Body of pancreas (tissue), 4 donors: ENCODE data around the gene YY1. TPM values are rescaled to one million over a fixed set of nuclear protein-coding genes. Genes with fewer than 3 reads are reported as not detected.

Experiments
- ATAC-seq: fragments of 150-250 bp; one replicate; pipeline ENCODE4 v1.9.1; 2016
- DNase-seq, 4 donors: peaks; one replicate each; pipeline ENCODE4 v3.0.0-alpha.2; 2019
- H3K27ac ChIP-seq, 4 donors: fragments of 200-600 bp; sonication (generic); 1 replicate in 3 of 4; 2 replicates in 1 of 4; pipeline versions ENCODE4 v1.5.1 to v1.6.1; 2016 to 2019; ENCODE audit warnings: mild to moderate bottlenecking in 1 of 4, mixed read lengths in 1 of 4, moderate library complexity in 1 of 4
- H3K27me3 ChIP-seq, 2 donors: fragments of 200-600 bp; sonication (generic); one replicate each; pipeline ENCODE4 v1.6.0; 2016; ENCODE audit warnings: mild to moderate bottlenecking in 1 of 2
- H3K36me3 ChIP-seq, 2 donors: fragments of 200-600 bp; sonication (generic); replicated peaks in 1 of 2; 2 replicates each; pipeline ENCODE4 v1.5.1; 2016; ENCODE audit warnings: low read depth in 2 of 2; ENCODE audit not compliant: insufficient read depth in 1 of 2
- H3K4me1 ChIP-seq: fragments of 200-600 bp; sonication (generic); one replicate; pipeline ENCODE4 v1.6.0; 2016
- H3K4me3 ChIP-seq, 2 donors: fragments of 200-600 bp; sonication (generic); 1 replicate in 1 of 2; 2 replicates in 1 of 2; pipeline ENCODE4 v1.5.1; 2016 to 2019
- H3K9me3 ChIP-seq, 3 donors: fragments of 200-600 bp; sonication (generic); 1 replicate in 2 of 3; 2 replicates in 1 of 3; pipeline ENCODE4 v1.5.1; 2016
- POLR2A ChIP-seq, 3 donors: fragments of 450-650 bp; IDR thresholded peaks; one replicate each; pipeline ENCODE4 v1.6.1; 2016; ENCODE audit warnings: antibody characterized with exemption in 3 of 3, mild to moderate bottlenecking in 2 of 3
- WGBS, 2 donors: methylation state at CpG; one replicate each; pipeline ENCODE4 v1.1.5; 2017; 5-methylcytosine and 5-hydroxymethylcytosine counted together
- intact Hi-C: fragments of 100-400 bp; cut with DNase I; formaldehyde crosslinking; loops from one replicate; pipeline ENCODE4 v1.15.1; 2023
- total RNA-seq, 2 donors: library from RNA; depleted of rRNA; stranded (reverse); fragments of >200 nt; gene quantifications; one replicate each; pipeline ENCODE4 v1.1.0, GENCODE V29; 2016
- TF ChIP-seq, protein P1 (sequence below), 7 experiments: fragments of 450-650 bp in 4 of 7; fragments of 200-600 bp in 3 of 7; sonication (generic) in 3 of 7; IDR thresholded peaks; one replicate each; pipeline ENCODE4 v1.5.1; 2016 to 2019; ENCODE audit warnings: antibody characterized with exemption in 7 of 7

Gene YY1
- total RNA-seq, 2 donors from 2014 or later, result 27.0 to 30.3 TPM

DNA sequence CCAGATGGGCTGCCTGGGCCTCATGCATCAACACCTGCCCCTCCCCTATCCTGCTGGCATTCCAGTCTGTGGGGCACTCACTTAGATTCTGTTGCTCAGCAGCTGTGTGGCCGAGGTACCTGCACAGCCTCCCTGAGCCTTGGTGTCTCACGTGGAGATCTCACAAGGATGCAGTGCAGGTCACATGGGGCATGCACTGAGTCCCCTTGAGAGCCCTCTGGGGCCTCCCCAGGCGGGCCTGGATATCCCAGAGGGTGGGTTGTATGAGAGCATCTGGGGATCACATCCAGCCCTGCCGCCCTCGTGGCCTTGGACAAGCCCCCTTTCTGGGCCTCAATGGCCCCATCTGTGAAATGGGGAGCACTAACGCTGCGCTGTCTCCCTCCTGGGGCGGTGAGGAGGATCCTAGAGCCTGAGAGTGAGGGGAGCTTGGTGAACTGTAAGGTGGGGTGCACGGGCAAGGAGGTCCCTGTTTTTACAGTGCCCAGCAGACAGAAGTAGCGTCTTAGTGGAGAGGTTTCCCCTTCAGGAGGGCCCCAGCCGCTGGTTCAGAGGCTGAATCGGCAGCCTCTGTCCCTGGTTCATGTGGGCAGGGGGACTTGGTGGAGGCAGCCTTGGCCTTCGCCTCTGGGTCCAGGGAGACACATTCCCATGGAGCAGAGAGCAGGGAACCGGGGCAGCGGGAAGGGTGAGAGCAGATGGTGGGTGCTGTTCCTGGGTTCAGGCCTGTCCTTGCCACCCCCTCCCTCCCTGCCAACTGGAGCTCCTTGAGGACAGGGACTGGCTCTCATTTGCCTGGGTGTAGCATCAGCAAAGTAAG is 83.4 kb downstream of the YY1 start:
- no peaks in the 10 kb centered on the region for H3K36me3 ChIP-seq
- DNase-seq (peak in 1 of 4 donors; percentile 28), ATAC-seq (no peak)
- H3K4me1 ChIP-seq, result peaks cover 12% of the 10 kb centered on the region
- WGBS, 2 donors, result 85 to 86% methylated on average over 5 to 15 of the region's 15 CpGs
- intact Hi-C loops, result no loop called here
- no peaks in the 10 kb centered on the region for H3K27me3 ChIP-seq
- no peaks in the 10 kb centered on the region for H3K9me3 ChIP-seq
- no peak overlapping the region for H3K4me3 ChIP-seq
- no peak overlapping the region for H3K27ac ChIP-seq
- TF ChIP-seq, protein P1, sequence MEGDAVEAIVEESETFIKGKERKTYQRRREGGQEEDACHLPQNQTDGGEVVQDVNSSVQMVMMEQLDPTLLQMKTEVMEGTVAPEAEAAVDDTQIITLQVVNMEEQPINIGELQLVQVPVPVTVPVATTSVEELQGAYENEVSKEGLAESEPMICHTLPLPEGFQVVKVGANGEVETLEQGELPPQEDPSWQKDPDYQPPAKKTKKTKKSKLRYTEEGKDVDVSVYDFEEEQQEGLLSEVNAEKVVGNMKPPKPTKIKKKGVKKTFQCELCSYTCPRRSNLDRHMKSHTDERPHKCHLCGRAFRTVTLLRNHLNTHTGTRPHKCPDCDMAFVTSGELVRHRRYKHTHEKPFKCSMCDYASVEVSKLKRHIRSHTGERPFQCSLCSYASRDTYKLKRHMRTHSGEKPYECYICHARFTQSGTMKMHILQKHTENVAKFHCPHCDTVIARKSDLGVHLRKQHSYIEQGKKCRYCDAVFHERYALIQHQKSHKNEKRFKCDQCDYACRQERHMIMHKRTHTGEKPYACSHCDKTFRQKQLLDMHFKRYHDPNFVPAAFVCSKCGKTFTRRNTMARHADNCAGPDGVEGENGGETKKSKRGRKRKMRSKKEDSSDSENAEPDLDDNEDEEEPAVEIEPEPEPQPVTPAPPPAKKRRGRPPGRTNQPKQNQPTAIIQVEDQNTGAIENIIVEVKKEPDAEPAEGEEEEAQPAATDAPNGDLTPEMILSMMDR (IDR thresholded peaks at IDR 0.05), result no peak
- TF ChIP-seq POLR2A (IDR thresholded peaks at IDR 0.05), result no peak

DNA sequence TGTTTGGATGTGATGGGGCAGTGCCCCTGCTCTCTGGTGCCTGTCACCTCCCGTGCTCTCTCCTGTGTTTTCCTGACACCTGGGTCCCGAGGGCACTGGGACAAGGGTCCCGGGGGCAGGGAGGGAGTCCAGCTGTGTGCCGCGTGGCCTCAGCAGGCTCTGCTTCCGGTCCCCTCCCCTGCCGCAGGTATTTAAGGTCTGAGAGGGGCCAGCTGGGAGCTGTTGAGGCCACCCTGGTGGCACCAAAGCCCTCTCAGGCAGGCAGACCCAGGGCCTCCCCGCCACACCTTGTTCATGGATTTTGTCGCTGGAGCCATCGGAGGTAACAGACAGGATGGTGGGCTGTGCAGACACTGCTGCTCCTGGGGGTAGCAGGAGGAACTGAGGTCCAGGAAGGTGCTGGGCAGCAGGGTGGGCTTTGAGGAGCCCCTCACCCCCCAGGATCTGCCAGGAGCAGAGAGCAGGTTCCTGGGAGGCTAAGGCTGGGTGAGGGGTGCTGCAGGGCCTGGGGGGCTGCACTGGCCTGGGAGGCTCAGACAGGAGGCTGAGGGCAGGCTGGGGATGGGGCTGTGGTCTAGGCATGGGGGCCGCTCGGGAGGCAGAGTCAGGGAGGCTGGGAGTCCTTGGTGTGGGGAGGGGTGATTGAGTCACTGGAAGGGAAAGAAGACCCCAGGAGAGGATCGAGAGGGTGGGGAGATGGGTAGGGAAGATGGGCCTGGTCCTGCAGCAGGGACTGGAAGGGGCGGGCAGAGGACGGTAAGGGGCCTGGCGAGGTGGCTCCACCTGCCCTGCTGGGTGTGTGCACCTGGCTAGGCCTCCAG is 84.4 kb downstream of the YY1 start, which contains the start of gene SLC25A47:
SLC25A47 (plus strand) TSS at position 219 of the 821 bp plus-strand sequence; CDS start at position 295, 76 bp downstream.
- no peak for DNase-seq
- Histone ChIP-seq H3K36me3 (no peaks in the 10 kb centered on the region), H3K27ac (no peak within 1 kb of the TSS), H3K9me3 (no peaks in the 10 kb centered on the region), H3K4me1 (peaks cover 6% of the 10 kb centered on the region), H3K4me3 (no peak within 1 kb of the TSS), H3K27me3 (no peaks in the 10 kb centered on the region)
- no peak for TF ChIP-seq POLR2A (IDR thresholded peaks at IDR 0.05)
- TF ChIP-seq, protein P1 (IDR thresholded peaks at IDR 0.05), result no peak
- 88% methylated on average over 7 to 12 of the region's 16 CpGs for WGBS, 2 donors
- ATAC-seq, result no peak
- intact Hi-C loops, result no loop called here

DNA sequence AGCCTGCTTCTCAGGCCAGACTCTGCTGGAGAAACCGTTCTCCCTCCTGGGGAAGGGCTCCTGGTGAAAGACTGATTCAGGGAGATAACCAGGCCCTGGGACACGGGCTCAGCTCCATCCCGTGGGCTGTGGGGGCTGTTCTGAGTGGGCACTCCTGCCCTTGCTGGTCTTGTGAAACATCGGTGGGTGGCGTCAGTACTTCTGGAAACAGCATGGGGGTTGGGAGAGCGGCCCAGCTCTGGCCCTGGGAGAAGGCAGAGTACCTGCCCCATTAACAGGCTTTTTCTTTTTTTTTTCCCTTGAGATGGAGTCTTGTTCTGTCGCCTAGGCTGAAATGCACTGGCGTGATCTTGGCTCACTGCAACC is 85.0 kb downstream of the YY1 start:
- ATAC-seq, result no peak

DNA sequence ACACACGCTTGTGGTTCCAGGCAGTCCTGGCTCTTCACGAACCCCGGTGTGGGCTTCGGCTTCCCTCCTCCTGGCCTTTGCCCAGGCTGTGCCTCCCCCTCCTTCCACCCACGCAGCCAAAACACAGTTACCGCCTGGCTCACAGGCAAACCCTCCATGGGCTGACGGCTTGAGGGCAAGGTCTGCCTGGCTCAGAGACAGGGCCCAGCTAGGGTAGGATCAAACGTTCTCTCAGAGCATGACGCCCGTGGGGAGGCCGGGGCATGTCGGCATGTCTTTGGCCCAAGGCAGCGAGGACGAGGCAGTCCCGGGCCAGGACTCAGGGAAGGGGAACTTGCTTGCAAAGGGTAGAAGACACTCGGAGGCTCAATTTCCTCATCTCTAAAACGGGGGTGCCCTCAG is 86.3 kb downstream of the YY1 start:
- Histone ChIP-seq H3K27me3 (no peaks in the 10 kb centered on the region), H3K36me3 (no peaks in the 10 kb centered on the region), H3K4me3 (no peak overlapping the region), H3K9me3 (no peaks in the 10 kb centered on the region), H3K27ac (no peak overlapping the region), H3K4me1 (peaks cover 12% of the 10 kb centered on the region)
- ATAC-seq (no peak), DNase-seq (peak in 1 of 4 donors; percentile 48)
- intact Hi-C loops, result no loop called here
- 68 to 86% methylated on average over 15 to 17 of the region's 17 CpGs for WGBS, 2 donors
- TF ChIP-seq, protein P1 (IDR thresholded peaks at IDR 0.05), result no peak
- TF ChIP-seq POLR2A (IDR thresholded peaks at IDR 0.05), result no peak

More for the DNA sequence above, 85.0 kb downstream of the YY1 start:
- no peaks in the 10 kb centered on the region for H3K27me3 ChIP-seq
- intact Hi-C loops, result no loop called here
- H3K4me3 ChIP-seq, result no peak overlapping the region
- H3K27ac ChIP-seq, result no peak overlapping the region
- TF ChIP-seq, protein P1 (IDR thresholded peaks at IDR 0.05), result no peak
- TF ChIP-seq POLR2A (IDR thresholded peaks at IDR 0.05), result no peak
- DNase-seq, result no peak
- WGBS, 2 donors, result 80 to 84% methylated on average over 2 to 8 of the region's 8 CpGs
- H3K9me3 ChIP-seq, result no peaks in the 10 kb centered on the region
- peaks cover 9% of the 10 kb centered on the region for H3K4me1 ChIP-seq
- no peaks in the 10 kb centered on the region for H3K36me3 ChIP-seq
